SK-N-SH (cell line): ENCODE results near the gene IQSEC2. TPM values are rescaled to one million over a fixed set of nuclear protein-coding genes. Genes with fewer than 3 reads are reported as not detected.

Experiments used
- CTCF ChIA-PET: fragments of 300-600, 350-600 bp; formaldehyde crosslinking; extraction: SDS; loops from one replicate; lab custom pipeline; 2021; lab: Yijun Ruan, JAX
- POLR2A ChIA-PET: fragments of 350-600 bp; sonication (Branson Sonifier 250); formaldehyde crosslinking; extraction: SDS; loops from one replicate; lab custom pipeline; 2020; ENCODE audit warnings: antibody characterized with exemption, inconsistent platforms; lab: Yijun Ruan, JAX
- DNase-seq: peaks from one replicate; pipeline ENCODE4 v3.0.0; 2012
- H2AFZ ChIP-seq: fragments of 200-600 bp; sonication (generic); 2 replicates; pipeline ENCODE4 v1.8.1; 2016; ENCODE audit warnings: antibody characterized with exemption, mild to moderate bottlenecking, low read depth
- H3F3A ChIP-seq: fragments of 200-600 bp; sonication (generic); replicated peaks from 2 replicates; pipeline ENCODE3; 2016; ENCODE audit warnings: antibody characterized with exemption, mild to moderate bottlenecking; ENCODE audit not compliant: insufficient read depth
- H3K27ac ChIP-seq, 2 experiments: fragments of 200-500 bp in 1 of 2; fragments of 200-600 bp in 1 of 2; sonication (Bioruptor generic) in 1 of 2; sonication (generic), shearing (Covaris generic) in 1 of 2; 2 replicates each; pipeline versions ENCODE4 v1.5.1 to v1.6.1; 2014 to 2016; ENCODE audit warnings: low read depth in 2 of 2, inconsistent platforms in 1 of 2, low read length in 1 of 2, mild to moderate bottlenecking in 1 of 2, mixed read lengths in 1 of 2
- H3K27me3 ChIP-seq: fragments of 200-600 bp; sonication (generic), shearing (Covaris generic); 2 replicates; pipeline ENCODE4 v1.6.1; 2016; ENCODE audit warnings: mixed run types; ENCODE audit not compliant: insufficient read depth
- H3K36me3 ChIP-seq, 2 experiments: fragments of 200-500 bp in 1 of 2; fragments of 200-600 bp in 1 of 2; sonication (Bioruptor generic) in 1 of 2; sonication (generic) in 1 of 2; replicated peaks in 1 of 2; 2 replicates each; pipeline versions ENCODE3 to v1.5.1; 2014 to 2016; ENCODE audit warnings: low read length in 1 of 2, mild to moderate bottlenecking in 1 of 2; ENCODE audit not compliant: insufficient read depth in 2 of 2, control insufficient read depth in 1 of 2
- H3K4me1 ChIP-seq, 2 experiments: fragments of 200-500 bp in 1 of 2; fragments of 200-600 bp in 1 of 2; sonication (Bioruptor generic) in 1 of 2; sonication (generic), shearing (Covaris generic) in 1 of 2; 2 replicates each; pipeline versions ENCODE4 v1.5.1 to v1.6.1; 2014 to 2016; ENCODE audit warnings: low read depth in 1 of 2, low read length in 1 of 2, mixed run types in 1 of 2; ENCODE audit not compliant: insufficient read depth in 2 of 2, control insufficient read depth in 1 of 2
- H3K4me2 ChIP-seq: fragments of 200-600 bp; sonication (generic), shearing (Covaris generic); 2 replicates; pipeline ENCODE4 v1.6.1; 2017; ENCODE audit warnings: mixed run types
- H3K4me3 ChIP-seq, 2 experiments: fragments of 200-500 bp in 1 of 2; fragments of 200-600 bp in 1 of 2; sonication (Bioruptor generic) in 1 of 2; sonication (generic), shearing (Covaris generic) in 1 of 2; 2 replicates each; pipeline versions ENCODE4 v1.5.1 to v1.8.1; 2014 to 2016; ENCODE audit warnings: low read depth in 2 of 2, inconsistent platforms in 1 of 2, low read length in 1 of 2, mild to moderate bottlenecking in 1 of 2, mixed read lengths in 1 of 2, moderate library complexity in 1 of 2
- H3K79me2 ChIP-seq: fragments of 200-600 bp; sonication (generic); 2 replicates; pipeline ENCODE4 v1.8.1; 2017; ENCODE audit warnings: mild to moderate bottlenecking; ENCODE audit not compliant: insufficient read depth
- H3K9ac ChIP-seq: fragments of 200-600 bp; sonication (generic); 2 replicates; pipeline ENCODE4 v1.6.1; 2017; ENCODE audit warnings: mixed run types
- H3K9me2 ChIP-seq: fragments of 200-600 bp; sonication (generic); 2 replicates; pipeline ENCODE4 v1.6.1; 2017; ENCODE audit warnings: mixed run types
- H3K9me3 ChIP-seq: fragments of 200-600 bp; sonication (generic); 2 replicates; pipeline ENCODE4 v1.6.1; 2017; ENCODE audit warnings: mixed run types, mild to moderate bottlenecking, moderate library complexity
- H4K20me1 ChIP-seq: fragments of 200-600 bp; sonication (generic); 2 replicates; pipeline ENCODE4 v1.6.1; 2017; ENCODE audit warnings: mild to moderate bottlenecking, mixed run types; ENCODE audit not compliant: insufficient read depth
- CHD2 ChIP-seq: fragments of 150-350 bp; IDR thresholded peaks from 2 replicates; pipeline ENCODE4 v1.6.1; 2018; ENCODE audit warnings: low read length; ENCODE audit not compliant: partially characterized antibody
- EZH2phosphoT487 ChIP-seq: fragments of 200-600 bp; sonication (generic); IDR thresholded peaks from 2 replicates; pipeline ENCODE4 v1.6.1; 2017; ENCODE audit warnings: low read depth, mixed run types, mild to moderate bottlenecking, antibody characterized with exemption, moderate library complexity, borderline replicate concordance
- FOSL2 ChIP-seq: IDR thresholded peaks from 2 replicates; pipeline ENCODE4 v1.4.0; 2012; ENCODE audit warnings: low read depth, mild to moderate bottlenecking, moderate library complexity, borderline replicate concordance
- FOXJ3 ChIP-seq: sonication (generic); formaldehyde crosslinking; IDR thresholded peaks from 2 replicates; pipeline ENCODE4 v1.5.1; 2020; ENCODE audit warnings: mild to moderate bottlenecking, missing genetic modification reagents
- FOXM1 ChIP-seq: IDR thresholded peaks from 2 replicates; pipeline ENCODE4 v1.4.0; 2012; ENCODE audit warnings: low read depth, mild to moderate bottlenecking
- JUND ChIP-seq: IDR thresholded peaks from 2 replicates; pipeline ENCODE4 v1.4.0; 2012
- MEF2A ChIP-seq: IDR thresholded peaks from 2 replicates; pipeline ENCODE4 v1.4.0; 2012; ENCODE audit warnings: low read depth, borderline replicate concordance
- NFIC ChIP-seq: IDR thresholded peaks from 2 replicates; pipeline ENCODE4 v1.4.0; 2012; ENCODE audit warnings: borderline replicate concordance
- POLR2AphosphoS5 ChIP-seq: IDR thresholded peaks from 2 replicates; pipeline ENCODE4 v1.6.1; 2012; ENCODE audit warnings: low read depth, low read length
- RAD21 ChIP-seq: IDR thresholded peaks from 2 replicates; pipeline ENCODE4 v1.6.1; 2012; ENCODE audit warnings: mild to moderate bottlenecking, low read length
- RFX5 ChIP-seq: IDR thresholded peaks from 2 replicates; pipeline ENCODE4 v1.6.1; 2012; ENCODE audit warnings: mild to moderate bottlenecking, improper control_type of control experiment, low read length
- RXRA ChIP-seq: IDR thresholded peaks from 2 replicates; pipeline ENCODE4 v1.4.0; 2012; ENCODE audit warnings: low read depth, mild to moderate bottlenecking, borderline replicate concordance
- TAF1 ChIP-seq: IDR thresholded peaks from 2 replicates; pipeline ENCODE4 v1.6.1; 2012; ENCODE audit warnings: low read depth, mild to moderate bottlenecking, low read length, moderate library complexity, borderline replicate concordance
- TCF12 ChIP-seq: IDR thresholded peaks from 2 replicates; pipeline ENCODE4 v1.4.0; 2012
- WGBS: methylation state at CpG from one replicate; pipeline ENCODE4 v1.1.6; 2017; ENCODE audit warnings: low lambda C conversion rate; 5-methylcytosine and 5-hydroxymethylcytosine counted together
- polyA plus RNA-seq, 3 experiments: library from polyadenylated mRNA; depleted of rRNA; stranded (reverse); fragments of >200 nt; gene quantifications; 2 replicates each; pipeline ENCODE4 v1.2.3, GENCODE V29; 2012
- TF ChIP-seq, protein P1 (sequence below): IDR thresholded peaks from 2 replicates; pipeline ENCODE4 v1.4.0; 2012; ENCODE audit warnings: low read depth, borderline replicate concordance
- TF ChIP-seq, protein P2 (sequence below): IDR thresholded peaks from 2 replicates; pipeline ENCODE4; 2012
- TF ChIP-seq, protein P3 (sequence below): IDR thresholded peaks from 2 replicates; pipeline ENCODE4 v1.6.1; 2012; ENCODE audit warnings: mild to moderate bottlenecking, low read depth, low read length, moderate library complexity
- TF ChIP-seq, protein P4 (sequence below): fragments of 200-600 bp; sonication (generic); IDR thresholded peaks from 2 replicates; pipeline ENCODE4 v1.6.1; 2017; ENCODE audit warnings: antibody characterized with exemption, mild to moderate bottlenecking, moderate library complexity
- TF ChIP-seq, protein P5 (sequence below): fragments of 150-350 bp; IDR thresholded peaks from 2 replicates; pipeline ENCODE4 v1.6.1; 2017; ENCODE audit warnings: antibody characterized with exemption, low read length, low read depth, borderline replicate concordance
- TF ChIP-seq, protein P6 (sequence below): IDR thresholded peaks from 2 replicates; pipeline ENCODE4 v1.4.0; 2012; ENCODE audit warnings: low read depth, borderline replicate concordance

The IQSEC2 gene
- polyA plus RNA-seq, 1 of the 3 experiments (the other 2 are of a cell fraction), result 24.7 TPM

DNA sequence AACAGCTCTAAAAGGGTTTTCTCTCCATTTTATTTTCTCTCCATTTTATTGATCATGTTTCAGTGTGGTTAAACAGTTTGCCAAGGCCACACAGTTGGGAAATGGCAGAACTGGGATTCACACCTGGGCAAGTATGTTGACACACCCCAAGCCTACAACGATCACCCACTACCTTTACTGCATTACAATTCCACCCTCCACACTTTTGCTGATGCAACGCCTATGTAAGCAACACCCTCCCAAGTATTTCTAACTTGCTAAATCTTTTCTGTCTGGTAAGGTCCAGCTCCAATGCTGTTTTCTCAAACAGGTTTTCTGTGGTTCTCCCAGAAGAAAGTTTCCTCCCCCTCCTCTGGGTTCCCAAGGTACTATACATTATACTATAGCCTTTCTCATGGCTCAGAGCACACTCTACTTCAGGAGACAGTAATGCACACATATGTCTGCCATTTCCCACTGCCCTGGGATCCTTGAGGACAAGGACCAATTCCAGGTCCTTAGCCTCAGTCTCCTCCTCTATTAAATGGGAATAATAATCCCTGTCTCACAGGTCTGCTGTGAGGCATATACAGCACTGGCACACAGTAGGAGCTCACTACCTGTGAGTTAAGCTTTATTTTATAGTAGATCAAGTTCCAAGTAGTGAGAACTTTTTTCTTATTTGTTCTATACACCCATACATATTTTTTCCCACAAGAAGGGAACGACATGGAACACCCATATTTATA, 27.9 kb downstream of the IQSEC2 start:
- Histone ChIP-seq H3K36me3 (peaks cover 0 to 3% of the 10 kb centered on the region in 2 experiments), H2AFZ (no peak overlapping the region)
- TF ChIP-seq JUND (no peak), FOXJ3 (CRISPR knock-in tag) (no peak), POLR2AphosphoS5 (no peak), RXRA (no peak), TAF1 (no peak), MEF2A (no peak), RFX5 (no peak), TCF12 (no peak), FOXM1 (no peak), NFIC (no peak), EZH2phosphoT487 (no peak), CHD2 (no peak), RAD21 (no peak), FOSL2 (no peak)
- TF ChIP-seq, protein P1, sequence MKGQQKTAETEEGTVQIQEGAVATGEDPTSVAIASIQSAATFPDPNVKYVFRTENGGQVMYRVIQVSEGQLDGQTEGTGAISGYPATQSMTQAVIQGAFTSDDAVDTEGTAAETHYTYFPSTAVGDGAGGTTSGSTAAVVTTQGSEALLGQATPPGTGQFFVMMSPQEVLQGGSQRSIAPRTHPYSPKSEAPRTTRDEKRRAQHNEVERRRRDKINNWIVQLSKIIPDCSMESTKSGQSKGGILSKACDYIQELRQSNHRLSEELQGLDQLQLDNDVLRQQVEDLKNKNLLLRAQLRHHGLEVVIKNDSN, result no peak
- TF ChIP-seq, protein P2, sequence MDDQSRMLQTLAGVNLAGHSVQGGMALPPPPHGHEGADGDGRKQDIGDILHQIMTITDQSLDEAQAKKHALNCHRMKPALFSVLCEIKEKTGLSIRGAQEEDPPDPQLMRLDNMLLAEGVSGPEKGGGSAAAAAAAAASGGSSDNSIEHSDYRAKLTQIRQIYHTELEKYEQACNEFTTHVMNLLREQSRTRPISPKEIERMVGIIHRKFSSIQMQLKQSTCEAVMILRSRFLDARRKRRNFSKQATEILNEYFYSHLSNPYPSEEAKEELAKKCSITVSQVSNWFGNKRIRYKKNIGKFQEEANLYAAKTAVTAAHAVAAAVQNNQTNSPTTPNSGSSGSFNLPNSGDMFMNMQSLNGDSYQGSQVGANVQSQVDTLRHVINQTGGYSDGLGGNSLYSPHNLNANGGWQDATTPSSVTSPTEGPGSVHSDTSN, result no peak
- TF ChIP-seq, protein P3, sequence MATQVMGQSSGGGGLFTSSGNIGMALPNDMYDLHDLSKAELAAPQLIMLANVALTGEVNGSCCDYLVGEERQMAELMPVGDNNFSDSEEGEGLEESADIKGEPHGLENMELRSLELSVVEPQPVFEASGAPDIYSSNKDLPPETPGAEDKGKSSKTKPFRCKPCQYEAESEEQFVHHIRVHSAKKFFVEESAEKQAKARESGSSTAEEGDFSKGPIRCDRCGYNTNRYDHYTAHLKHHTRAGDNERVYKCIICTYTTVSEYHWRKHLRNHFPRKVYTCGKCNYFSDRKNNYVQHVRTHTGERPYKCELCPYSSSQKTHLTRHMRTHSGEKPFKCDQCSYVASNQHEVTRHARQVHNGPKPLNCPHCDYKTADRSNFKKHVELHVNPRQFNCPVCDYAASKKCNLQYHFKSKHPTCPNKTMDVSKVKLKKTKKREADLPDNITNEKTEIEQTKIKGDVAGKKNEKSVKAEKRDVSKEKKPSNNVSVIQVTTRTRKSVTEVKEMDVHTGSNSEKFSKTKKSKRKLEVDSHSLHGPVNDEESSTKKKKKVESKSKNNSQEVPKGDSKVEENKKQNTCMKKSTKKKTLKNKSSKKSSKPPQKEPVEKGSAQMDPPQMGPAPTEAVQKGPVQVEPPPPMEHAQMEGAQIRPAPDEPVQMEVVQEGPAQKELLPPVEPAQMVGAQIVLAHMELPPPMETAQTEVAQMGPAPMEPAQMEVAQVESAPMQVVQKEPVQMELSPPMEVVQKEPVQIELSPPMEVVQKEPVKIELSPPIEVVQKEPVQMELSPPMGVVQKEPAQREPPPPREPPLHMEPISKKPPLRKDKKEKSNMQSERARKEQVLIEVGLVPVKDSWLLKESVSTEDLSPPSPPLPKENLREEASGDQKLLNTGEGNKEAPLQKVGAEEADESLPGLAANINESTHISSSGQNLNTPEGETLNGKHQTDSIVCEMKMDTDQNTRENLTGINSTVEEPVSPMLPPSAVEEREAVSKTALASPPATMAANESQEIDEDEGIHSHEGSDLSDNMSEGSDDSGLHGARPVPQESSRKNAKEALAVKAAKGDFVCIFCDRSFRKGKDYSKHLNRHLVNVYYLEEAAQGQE, result no peak
- TF ChIP-seq, protein P4, sequence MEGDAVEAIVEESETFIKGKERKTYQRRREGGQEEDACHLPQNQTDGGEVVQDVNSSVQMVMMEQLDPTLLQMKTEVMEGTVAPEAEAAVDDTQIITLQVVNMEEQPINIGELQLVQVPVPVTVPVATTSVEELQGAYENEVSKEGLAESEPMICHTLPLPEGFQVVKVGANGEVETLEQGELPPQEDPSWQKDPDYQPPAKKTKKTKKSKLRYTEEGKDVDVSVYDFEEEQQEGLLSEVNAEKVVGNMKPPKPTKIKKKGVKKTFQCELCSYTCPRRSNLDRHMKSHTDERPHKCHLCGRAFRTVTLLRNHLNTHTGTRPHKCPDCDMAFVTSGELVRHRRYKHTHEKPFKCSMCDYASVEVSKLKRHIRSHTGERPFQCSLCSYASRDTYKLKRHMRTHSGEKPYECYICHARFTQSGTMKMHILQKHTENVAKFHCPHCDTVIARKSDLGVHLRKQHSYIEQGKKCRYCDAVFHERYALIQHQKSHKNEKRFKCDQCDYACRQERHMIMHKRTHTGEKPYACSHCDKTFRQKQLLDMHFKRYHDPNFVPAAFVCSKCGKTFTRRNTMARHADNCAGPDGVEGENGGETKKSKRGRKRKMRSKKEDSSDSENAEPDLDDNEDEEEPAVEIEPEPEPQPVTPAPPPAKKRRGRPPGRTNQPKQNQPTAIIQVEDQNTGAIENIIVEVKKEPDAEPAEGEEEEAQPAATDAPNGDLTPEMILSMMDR, result no peak
- TF ChIP-seq, protein P5, sequence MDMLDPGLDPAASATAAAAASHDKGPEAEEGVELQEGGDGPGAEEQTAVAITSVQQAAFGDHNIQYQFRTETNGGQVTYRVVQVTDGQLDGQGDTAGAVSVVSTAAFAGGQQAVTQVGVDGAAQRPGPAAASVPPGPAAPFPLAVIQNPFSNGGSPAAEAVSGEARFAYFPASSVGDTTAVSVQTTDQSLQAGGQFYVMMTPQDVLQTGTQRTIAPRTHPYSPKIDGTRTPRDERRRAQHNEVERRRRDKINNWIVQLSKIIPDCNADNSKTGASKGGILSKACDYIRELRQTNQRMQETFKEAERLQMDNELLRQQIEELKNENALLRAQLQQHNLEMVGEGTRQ, result no peak
- TF ChIP-seq, protein P6, sequence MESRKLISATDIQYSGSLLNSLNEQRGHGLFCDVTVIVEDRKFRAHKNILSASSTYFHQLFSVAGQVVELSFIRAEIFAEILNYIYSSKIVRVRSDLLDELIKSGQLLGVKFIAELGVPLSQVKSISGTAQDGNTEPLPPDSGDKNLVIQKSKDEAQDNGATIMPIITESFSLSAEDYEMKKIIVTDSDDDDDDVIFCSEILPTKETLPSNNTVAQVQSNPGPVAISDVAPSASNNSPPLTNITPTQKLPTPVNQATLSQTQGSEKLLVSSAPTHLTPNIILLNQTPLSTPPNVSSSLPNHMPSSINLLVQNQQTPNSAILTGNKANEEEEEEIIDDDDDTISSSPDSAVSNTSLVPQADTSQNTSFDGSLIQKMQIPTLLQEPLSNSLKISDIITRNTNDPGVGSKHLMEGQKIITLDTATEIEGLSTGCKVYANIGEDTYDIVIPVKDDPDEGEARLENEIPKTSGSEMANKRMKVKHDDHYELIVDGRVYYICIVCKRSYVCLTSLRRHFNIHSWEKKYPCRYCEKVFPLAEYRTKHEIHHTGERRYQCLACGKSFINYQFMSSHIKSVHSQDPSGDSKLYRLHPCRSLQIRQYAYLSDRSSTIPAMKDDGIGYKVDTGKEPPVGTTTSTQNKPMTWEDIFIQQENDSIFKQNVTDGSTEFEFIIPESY, result no peak
- TF ChIP-seq, all 33 proteins: peak for 0
- Histone ChIP-seq H3K9me2 (no peaks in the 10 kb centered on the region), H3K4me3 (no peak overlapping the region), H3K79me2 (no peaks in the 10 kb centered on the region), H3F3A (no peaks in the 10 kb centered on the region), H3K27me3 (no peaks in the 10 kb centered on the region), H3K4me2 (no peak overlapping the region), H3K9me3 (no peaks in the 10 kb centered on the region), H3K9ac (no peak overlapping the region), H3K27ac (no peak overlapping the region), H3K4me1 (peaks cover 0 to 12% of the 10 kb centered on the region in 2 experiments; a peak in 1 of 4 replicates), H4K20me1 (no peaks in the 10 kb centered on the region)
- CTCF ChIA-PET, result interaction anchor here (1.2 to 2.8 kb wide), 5 partner anchors 9 to 181 kb away, joined by 3 to 10 read pairs (median 7); partner anchors contain the start of gene HSD17B10
- DNase-seq, result no peak
- POLR2A ChIA-PET, result no interaction called here
- WGBS, result 50% methylated on average over 3 of the region's 3 CpGs
